BJ (cell line): Measurements from ENCODE around the gene GSTM5. TPM values are rescaled to one million over a fixed set of nuclear protein-coding genes. Genes with fewer than 3 reads are reported as not detected.
"Not testable (repeated sequence)": the region's sequence is repeated elsewhere in the genome, so short reads cannot be mapped to it uniquely, and the experiment has no call there.

Experiments used
- CTCF ChIA-PET: fragments of 350-600 bp; formaldehyde crosslinking; extraction: SDS; loops from one replicate; lab custom pipeline; 2021; ENCODE audit warnings: antibody characterized with exemption, inconsistent platforms; lab: Yijun Ruan, JAX
- POLR2A ChIA-PET: fragments of 300-600 bp; sonication (Branson Sonifier 250); formaldehyde crosslinking; extraction: SDS; loops from one replicate; lab custom pipeline; 2021; ENCODE audit warnings: antibody characterized with exemption; lab: Charles Lee
- DNase-seq: peaks from one replicate; pipeline ENCODE4 v3.0.0-alpha.2; 2011; ENCODE audit warnings: low read depth
- H3K27me3 ChIP-seq: 2 replicates; pipeline ENCODE4 v1.6.0; 2011; ENCODE audit warnings: low read length; ENCODE audit not compliant: control insufficient read depth, insufficient read depth
- H3K36me3 ChIP-seq: 2 replicates; pipeline ENCODE4 v1.5.1; 2011; ENCODE audit warnings: low read length; ENCODE audit not compliant: control insufficient read depth, insufficient read depth
- H3K4me3 ChIP-seq: 2 replicates; pipeline ENCODE4 v1.5.1; 2011; ENCODE audit warnings: low read depth, mild to moderate bottlenecking, control low read depth, low read length
- CTCF ChIP-seq: IDR thresholded peaks from 2 replicates; pipeline ENCODE4 v1.5.1; 2011; ENCODE audit warnings: low read depth, mild to moderate bottlenecking, control low read depth, inconsistent platforms, low read length, moderate library complexity; ENCODE audit not compliant: insufficient read depth
- polyA plus RNA-seq: library from polyadenylated mRNA; depleted of rRNA; stranded (reverse); fragments of >200 nt; gene quantifications from 2 replicates; pipeline ENCODE4 v1.2.3, GENCODE V29; 2011

GSTM5 gene
- polyA plus RNA-seq, 1 experiment = 1.5 TPM

- ChIA-PET POLR2A (no interaction called here), CTCF (no interaction called here)
- Histone ChIP-seq H3K27me3 (peaks cover 2% of the 10 kb centered on the region), H3K4me3 (no peak overlapping the region), H3K36me3 (no peaks in the 10 kb centered on the region)
- TF ChIP-seq CTCF = no peak
- no peak for DNase-seq
Observed at GRCh38 chr1:109732390-109732881, 20.4 kb downstream of the GSTM5 start.

GRCh38 chr1:109733236-109733870 lies 21.3 kb downstream of the GSTM5 start:
- ChIA-PET POLR2A (no interaction called here), CTCF (interaction anchor here (1.4 kb wide), 1 partner anchor 15 kb away, joined by 4 read pairs; no protein-coding TSS in a partner anchor)
- Histone ChIP-seq H3K27me3 (peaks cover 2% of the 10 kb centered on the region), H3K36me3 (peaks cover 2% of the 10 kb centered on the region; the same call in 1 of the 2 replicates), H3K4me3 (no peak overlapping the region)
- DNase-seq = no peak
- TF ChIP-seq CTCF = no peak

GRCh38 chr1:109739738-109740614 lies 27.9 kb downstream of the GSTM5 start:
- ChIA-PET CTCF (interaction anchor here (0.7 to 2.0 kb wide), 2 partner anchors 10 to 91 kb away, joined by 3 to 7 read pairs; no protein-coding TSS in a partner anchor), POLR2A (interaction anchor here (0.5 to 0.6 kb wide), 2 partner anchors 85 to 145 kb away, joined by 4 to 5 read pairs; no protein-coding TSS in a partner anchor)
- H3K36me3 ChIP-seq = peaks cover 2% of the 10 kb centered on the region; the same call in 1 of the 2 replicates
- DNase-seq = no peak
- H3K27me3 ChIP-seq = peaks cover 4% of the 10 kb centered on the region
- TF ChIP-seq CTCF = no peak
- H3K4me3 ChIP-seq = peak overlapping the region; percentile 84

GRCh38 chr1:109740615-109741373 lies 28.7 kb downstream of the GSTM5 start, which contains the start of gene GSTM3:
TSS of gene GSTM3 (minus strand) at chr1:109741038. CDS start at chr1:109740287, 751 bp downstream.
- ChIA-PET CTCF (interaction anchor here (2.0 kb wide), 1 partner anchor 9 kb away, joined by 7 read pairs; no protein-coding TSS in a partner anchor), POLR2A (no interaction called here)
- H3K4me3 ChIP-seq = peak within 1 kb of the TSS; percentile 84
- H3K36me3 ChIP-seq = peaks cover 2% of the 10 kb centered on the region; the same call in 1 of the 2 replicates
- peaks cover 4% of the 10 kb centered on the region for H3K27me3 ChIP-seq
- no peak for DNase-seq
- no peak for TF ChIP-seq CTCF

- CTCF ChIA-PET = interaction anchor here (0.7 to 1.4 kb wide), 2 partner anchors 9 to 21 kb away, joined by 3 read pairs; no protein-coding TSS in a partner anchor
- H3K36me3 ChIP-seq, DNase-seq, H3K27me3 ChIP-seq, H3K4me3 ChIP-seq, POLR2A ChIA-PET: not testable (repeated sequence)
Observed at GRCh38 chr1:109748311-109748710, 36.3 kb downstream of the GSTM5 start.
